Astrocyte (in vitro differentiated cells and primary cell): ENCODE results near the gene CIB2. TPM values are rescaled to one million over a fixed set of nuclear protein-coding genes. Genes with fewer than 3 reads are reported as not detected.
A peak's percentile ranks its signal among the peaks of the same experiment; 100 is the strongest.

ENCODE experiments used
- DNase-seq: peaks from one replicate; pipeline ENCODE4 v3.0.0-alpha.2; 2010; ENCODE audit warnings: low read depth
- FAIRE-seq: peaks from 2 replicates; lab custom pipeline; 2011; peaks lifted over from hg19 to GRCh38; lab: Jason Lieb, UNC
- H2AFZ ChIP-seq: 2 replicates; pipeline ENCODE4 v1.6.0; 2012; ENCODE audit warnings: low read depth, low read length, inconsistent platforms
- H3K27ac ChIP-seq: 2 replicates; pipeline ENCODE4 v1.5.1; 2011; ENCODE audit warnings: low read depth, low read length, inconsistent platforms
- H3K27me3 ChIP-seq: 2 replicates; pipeline ENCODE4 v1.6.0; 2011; ENCODE audit warnings: low read length, inconsistent platforms; ENCODE audit not compliant: insufficient read depth
- H3K36me3 ChIP-seq: 2 replicates; pipeline ENCODE4 v1.5.1; 2011; ENCODE audit warnings: low read length, inconsistent platforms; ENCODE audit not compliant: insufficient read depth
- H3K4me1 ChIP-seq: 2 replicates; pipeline ENCODE4 v1.5.1; 2011; ENCODE audit warnings: low read length, inconsistent platforms; ENCODE audit not compliant: insufficient read depth
- H3K4me2 ChIP-seq: 2 replicates; pipeline ENCODE4 v1.6.0; 2012; ENCODE audit warnings: low read length, inconsistent platforms
- H3K4me3 ChIP-seq: 2 replicates; pipeline ENCODE4 v1.5.1; 2011; ENCODE audit warnings: low read depth, mild to moderate bottlenecking, low read length, inconsistent platforms; ENCODE audit not compliant: insufficient read depth
- H3K79me2 ChIP-seq: 2 replicates; pipeline ENCODE4 v1.6.0; 2012; ENCODE audit warnings: mild to moderate bottlenecking, low read length, inconsistent platforms; ENCODE audit not compliant: insufficient read depth
- H3K9ac ChIP-seq: 2 replicates; pipeline ENCODE4 v1.6.0; 2012; ENCODE audit warnings: mild to moderate bottlenecking, low read length, inconsistent platforms
- H3K9me3 ChIP-seq: 2 replicates; pipeline ENCODE4 v1.5.1; 2012; ENCODE audit warnings: low read depth, mild to moderate bottlenecking, low read length, inconsistent platforms; ENCODE audit not compliant: insufficient read depth
- H4K20me1 ChIP-seq: 2 replicates; pipeline ENCODE4 v1.6.0; 2012; ENCODE audit warnings: low read length, inconsistent platforms; ENCODE audit not compliant: insufficient read depth
- H3K27ac Mint-ChIP-seq: one replicate; pipeline ENCODE4 v1.8.0; 2021; ENCODE audit warnings: mild to moderate bottlenecking, mixed read lengths; ENCODE audit not compliant: unreplicated experiment
- H3K27me3 Mint-ChIP-seq: one replicate; pipeline ENCODE4 v1.8.0; 2021; ENCODE audit warnings: low read depth, mixed read lengths; ENCODE audit not compliant: unreplicated experiment
- H3K36me3 Mint-ChIP-seq: one replicate; pipeline ENCODE4 v1.8.0; 2021; ENCODE audit warnings: low read depth, mixed read lengths; ENCODE audit not compliant: unreplicated experiment
- H3K4me1 Mint-ChIP-seq: one replicate; pipeline ENCODE4 v1.8.0; 2021; ENCODE audit warnings: low read depth, mixed read lengths; ENCODE audit not compliant: unreplicated experiment
- H3K4me3 Mint-ChIP-seq: one replicate; pipeline ENCODE4 v1.8.0; 2021; ENCODE audit warnings: mild to moderate bottlenecking, moderate library complexity, mixed read lengths; ENCODE audit not compliant: unreplicated experiment
- H3K9me3 Mint-ChIP-seq: one replicate; pipeline ENCODE4 v1.8.0; 2021; ENCODE audit warnings: mild to moderate bottlenecking, mixed read lengths; ENCODE audit not compliant: unreplicated experiment
- EZH2 ChIP-seq: IDR thresholded peaks from 2 replicates; pipeline ENCODE4 v1.6.1; 2012; ENCODE audit warnings: mild to moderate bottlenecking, low read length, inconsistent platforms; ENCODE audit not compliant: insufficient read depth
- total RNA-seq: library from RNA; stranded (reverse); gene quantifications from 2 replicates; pipeline ENCODE4 v1.2.1, GENCODE V29; 2021
- TF ChIP-seq, protein P1 (sequence below): IDR thresholded peaks from 2 replicates; pipeline ENCODE4 v1.5.1; 2011; ENCODE audit warnings: low read depth, mild to moderate bottlenecking, inconsistent platforms, low read length, moderate library complexity; ENCODE audit not compliant: insufficient read depth

Gene CIB2
- total RNA-seq, 1 donor from 2014 or later: 7.4 TPM

DNA sequence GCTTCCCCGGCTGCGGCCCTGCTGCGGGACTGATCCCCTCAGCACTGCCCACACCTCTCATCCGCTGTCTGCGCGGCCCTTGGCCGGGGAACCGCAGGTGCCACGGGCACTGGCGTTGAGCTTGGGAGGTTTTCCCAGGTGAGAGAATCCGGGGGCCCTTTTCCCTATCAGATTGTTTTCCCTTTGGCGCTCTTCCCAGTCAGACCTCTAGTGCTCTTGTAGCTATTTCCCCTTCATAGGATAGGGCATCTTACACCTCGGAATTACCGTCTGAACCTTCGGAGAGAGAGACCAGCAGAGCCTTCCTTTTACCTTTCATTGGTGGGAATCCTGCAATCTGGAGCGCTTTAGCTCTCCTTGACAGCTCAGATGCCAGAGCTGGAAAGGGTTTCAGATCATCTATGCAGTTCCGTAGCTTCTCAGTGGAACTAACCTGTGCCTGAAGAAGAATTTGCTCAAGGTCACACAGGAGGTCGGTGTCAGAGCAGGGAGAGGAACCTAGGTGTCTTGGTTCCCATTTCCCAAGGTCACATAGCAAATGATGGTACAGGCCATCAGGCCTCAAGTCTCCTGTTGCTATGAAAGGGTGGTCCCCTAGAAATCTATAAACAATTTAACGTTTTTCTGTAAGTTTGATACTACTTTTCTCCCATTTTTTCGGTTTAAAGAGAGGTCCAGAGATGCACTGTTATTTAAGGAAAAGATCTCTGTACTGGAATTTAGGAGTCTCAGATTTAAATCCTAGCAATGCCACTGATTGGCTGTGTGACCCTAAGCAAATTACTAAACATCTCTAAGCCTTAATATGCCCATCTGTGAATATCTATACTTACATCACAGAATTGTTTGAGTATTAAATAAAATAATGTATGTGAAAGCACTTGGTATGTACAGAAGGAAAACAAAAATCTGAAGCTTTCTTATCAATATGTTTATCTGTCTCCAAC lies 18.8 kb upstream of the CIB2 start:
- peak overlapping the region; percentile 98 for H3K4me2 ChIP-seq
- peaks cover 53% of the 10 kb centered on the region for H3K79me2 ChIP-seq
- Mint-ChIP-seq H3K27me3 (no peaks in the 10 kb centered on the region), H3K4me3 (peak overlapping the region; percentile 90), H3K9me3 (no peaks in the 10 kb centered on the region), H3K4me1 (peaks cover 5% of the 10 kb centered on the region), H3K36me3 (peaks cover 6% of the 10 kb centered on the region), H3K27ac (peak overlapping the region; percentile 20)
- FAIRE-seq (no peak), DNase-seq (no peak)
- no peak for TF ChIP-seq EZH2
- TF ChIP-seq, protein P1, sequence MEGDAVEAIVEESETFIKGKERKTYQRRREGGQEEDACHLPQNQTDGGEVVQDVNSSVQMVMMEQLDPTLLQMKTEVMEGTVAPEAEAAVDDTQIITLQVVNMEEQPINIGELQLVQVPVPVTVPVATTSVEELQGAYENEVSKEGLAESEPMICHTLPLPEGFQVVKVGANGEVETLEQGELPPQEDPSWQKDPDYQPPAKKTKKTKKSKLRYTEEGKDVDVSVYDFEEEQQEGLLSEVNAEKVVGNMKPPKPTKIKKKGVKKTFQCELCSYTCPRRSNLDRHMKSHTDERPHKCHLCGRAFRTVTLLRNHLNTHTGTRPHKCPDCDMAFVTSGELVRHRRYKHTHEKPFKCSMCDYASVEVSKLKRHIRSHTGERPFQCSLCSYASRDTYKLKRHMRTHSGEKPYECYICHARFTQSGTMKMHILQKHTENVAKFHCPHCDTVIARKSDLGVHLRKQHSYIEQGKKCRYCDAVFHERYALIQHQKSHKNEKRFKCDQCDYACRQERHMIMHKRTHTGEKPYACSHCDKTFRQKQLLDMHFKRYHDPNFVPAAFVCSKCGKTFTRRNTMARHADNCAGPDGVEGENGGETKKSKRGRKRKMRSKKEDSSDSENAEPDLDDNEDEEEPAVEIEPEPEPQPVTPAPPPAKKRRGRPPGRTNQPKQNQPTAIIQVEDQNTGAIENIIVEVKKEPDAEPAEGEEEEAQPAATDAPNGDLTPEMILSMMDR: no peak
- H3K4me3 ChIP-seq: peak overlapping the region; percentile 95
- no peak overlapping the region for H3K27ac ChIP-seq
- peaks cover 32% of the 10 kb centered on the region for H4K20me1 ChIP-seq
- H3K4me1 ChIP-seq: peaks cover 14% of the 10 kb centered on the region
- no peaks in the 10 kb centered on the region for H3K27me3 ChIP-seq
- H2AFZ ChIP-seq: peak overlapping the region; percentile 87
- no peaks in the 10 kb centered on the region for H3K9me3 ChIP-seq
- peak overlapping the region; percentile 93 for H3K9ac ChIP-seq
- no peaks in the 10 kb centered on the region for H3K36me3 ChIP-seq

DNA sequence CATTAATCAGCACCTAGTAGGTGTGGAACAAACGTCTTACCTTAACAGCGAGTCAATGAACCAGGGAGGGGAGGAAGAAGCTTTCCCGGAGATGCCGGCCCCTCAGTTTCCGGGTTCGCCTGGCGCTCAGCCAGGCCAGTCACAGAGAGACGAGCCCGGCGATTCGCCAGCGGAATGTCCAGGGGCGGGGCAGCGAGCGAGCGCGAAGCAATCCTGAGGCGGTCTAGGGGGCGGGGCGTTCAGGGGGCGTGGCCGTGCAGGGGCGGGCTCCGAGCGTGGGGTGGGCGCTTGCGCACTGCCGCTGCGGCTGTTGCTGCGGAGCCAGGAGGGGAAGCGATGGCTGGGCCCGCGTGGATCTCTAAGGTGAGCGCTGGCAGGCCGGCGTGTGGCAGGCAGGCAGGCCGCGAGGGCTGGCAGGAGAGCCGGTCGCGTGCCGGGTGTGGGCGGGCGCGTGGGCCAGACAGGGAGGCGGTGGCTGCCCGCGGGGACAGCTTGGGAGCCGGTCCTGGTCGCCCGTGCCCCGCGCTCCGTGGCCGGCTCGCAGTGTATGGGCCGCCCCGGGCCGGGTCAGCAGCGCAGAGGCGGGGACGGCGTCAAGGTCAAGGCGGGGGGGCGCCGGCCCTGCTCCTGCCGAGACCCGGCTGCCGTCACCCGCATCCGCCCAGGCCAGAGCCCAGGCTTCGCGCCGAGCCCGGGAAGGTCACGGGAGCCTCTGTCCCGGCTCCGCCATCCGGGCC lies 18.0 kb upstream of the CIB2 start, which contains the start of gene IDH3A:
IDH3A (plus strand) TSS at position 295 of the 737 bp plus-strand sequence; CDS start at position 337, 42 bp downstream.
- Histone ChIP-seq H3K36me3 (no peaks in the 10 kb centered on the region), H3K79me2 (peaks cover 45% of the 10 kb centered on the region), H3K27ac (peak within 1 kb of the TSS; percentile 73), H4K20me1 (peaks cover 28% of the 10 kb centered on the region), H3K4me1 (peaks cover 14% of the 10 kb centered on the region), H2AFZ (peak within 1 kb of the TSS; percentile 87), H3K4me3 (peak within 1 kb of the TSS; percentile 95), H3K9me3 (no peaks in the 10 kb centered on the region), H3K27me3 (no peaks in the 10 kb centered on the region), H3K9ac (peak within 1 kb of the TSS; percentile 93), H3K4me2 (peak within 1 kb of the TSS; percentile 98)
- Mint-ChIP-seq H3K27ac (peak within 1 kb of the TSS; percentile 89), H3K4me3 (peak within 1 kb of the TSS; percentile 90), H3K36me3 (peaks cover 6% of the 10 kb centered on the region), H3K27me3 (no peaks in the 10 kb centered on the region), H3K9me3 (no peaks in the 10 kb centered on the region), H3K4me1 (peaks cover 5% of the 10 kb centered on the region)
- FAIRE-seq: no peak
- no peak for TF ChIP-seq EZH2
- TF ChIP-seq, protein P1: no peak
- DNase-seq: peak; percentile 74
